Measurements from ENCODE around the gene SPACA1. TPM values are rescaled to one million over a fixed set of nuclear protein-coding genes. Genes with fewer than 3 reads are reported as not detected.

SPACA1 gene
- total and polyA plus RNA-seq, 9 of the 15 experiments (the other 6 are each of a cell fraction or from before 2014, with no cell fraction given): not detected

DNA sequence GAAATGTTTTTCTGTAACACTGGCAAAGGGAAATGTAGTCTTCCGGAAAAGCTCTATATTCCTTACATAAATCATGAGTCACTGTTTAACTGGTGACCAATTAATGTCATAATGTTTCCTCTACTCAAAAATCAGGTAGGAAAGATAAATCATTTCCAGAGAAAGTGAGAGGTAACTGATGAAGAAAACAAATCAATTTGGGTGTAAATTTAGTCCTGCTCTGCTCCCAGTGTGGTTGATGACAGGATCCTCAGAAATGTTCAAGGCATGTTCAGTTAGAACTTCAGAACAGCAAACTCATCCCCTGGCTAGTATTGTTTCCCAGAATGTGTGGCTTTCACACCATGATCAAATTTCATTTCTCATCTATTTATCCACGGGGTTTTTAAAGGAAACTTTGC is 38.8 kb upstream of the SPACA1 start:
- peak; percentile 19 for FAIRE-seq
- no peaks in the 10 kb centered on the region for H3K36me3 ChIP-seq (ENCODE audit: control insufficient read depth, insufficient read depth, low read length)
- 6% methylated on average over 2 of the region's 2 CpGs for WGBS (ENCODE audit: insufficient coverage, low coverage, missing lambda C conversion rate)
- ChIA-PET POLR2A (no interaction called here), CTCF (ENCODE audit: low intra/inter-chr PET ratio) (interaction anchor here (1.0 kb wide), 1 partner anchor 444 kb away, joined by 3 read pairs; no protein-coding TSS in a partner anchor)
- no peak overlapping the region for H3K27ac ChIP-seq (ENCODE audit: extremely low read depth, low read depth, low read length)
- H3K4me3 ChIP-seq: no peak overlapping the region
- in situ Hi-C loops (cut with MboI) (no loop called here), intact Hi-C loops (cut with micrococcal nuclease) (no loop called here)
- no peaks in the 10 kb centered on the region for H3K79me2 ChIP-seq (ENCODE audit: control insufficient read depth, insufficient read depth, low read length)
- ATAC-seq: no peak
- H4K20me1 ChIP-seq (replicated peaks; ENCODE audit: control insufficient read depth, insufficient read depth, low read length): no peaks in the 10 kb centered on the region
- no peak overlapping the region for H3K9ac ChIP-seq (ENCODE audit: insufficient read depth in 1 of 2, low read depth in 2 of 2, low read length in 2 of 2)
- no peaks in the 10 kb centered on the region for H3K9me3 ChIP-seq (replicated peaks; ENCODE audit: control insufficient read depth, insufficient read depth, low read depth, low read length)
- peaks cover 0 to 2% of the 10 kb centered on the region in 2 experiments; a peak in 1 of 5 replicates for H3K27me3 ChIP-seq (ENCODE audit: control insufficient read depth in 2 of 2, insufficient read depth in 2 of 2, low read length in 2 of 2)
- no peak for TF ChIP-seq GATAD2B (IDR thresholded peaks at IDR 0.05; ENCODE audit: borderline replicate concordance)
- TF ChIP-seq, protein P1, sequence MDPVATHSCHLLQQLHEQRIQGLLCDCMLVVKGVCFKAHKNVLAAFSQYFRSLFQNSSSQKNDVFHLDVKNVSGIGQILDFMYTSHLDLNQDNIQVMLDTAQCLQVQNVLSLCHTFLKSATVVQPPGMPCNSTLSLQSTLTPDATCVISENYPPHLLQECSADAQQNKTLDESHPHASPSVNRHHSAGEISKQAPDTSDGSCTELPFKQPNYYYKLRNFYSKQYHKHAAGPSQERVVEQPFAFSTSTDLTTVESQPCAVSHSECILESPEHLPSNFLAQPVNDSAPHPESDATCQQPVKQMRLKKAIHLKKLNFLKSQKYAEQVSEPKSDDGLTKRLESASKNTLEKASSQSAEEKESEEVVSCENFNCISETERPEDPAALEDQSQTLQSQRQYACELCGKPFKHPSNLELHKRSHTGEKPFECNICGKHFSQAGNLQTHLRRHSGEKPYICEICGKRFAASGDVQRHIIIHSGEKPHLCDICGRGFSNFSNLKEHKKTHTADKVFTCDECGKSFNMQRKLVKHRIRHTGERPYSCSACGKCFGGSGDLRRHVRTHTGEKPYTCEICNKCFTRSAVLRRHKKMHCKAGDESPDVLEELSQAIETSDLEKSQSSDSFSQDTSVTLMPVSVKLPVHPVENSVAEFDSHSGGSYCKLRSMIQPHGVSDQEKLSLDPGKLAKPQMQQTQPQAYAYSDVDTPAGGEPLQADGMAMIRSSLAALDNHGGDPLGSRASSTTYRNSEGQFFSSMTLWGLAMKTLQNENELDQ (CRISPR knock-in tag; IDR thresholded peaks at IDR 0.05; ENCODE audit: borderline replicate concordance): no peak
- no peak for DNase-seq (ENCODE audit: extremely low read depth in 1 of 4, low spot score in 3 of 4)
- H3K4me1 ChIP-seq (replicated peaks in 1 of 2; ENCODE audit: control insufficient read depth in 2 of 2, insufficient read depth in 2 of 2, low read length in 2 of 2): no peaks in the 10 kb centered on the region
- no peaks in the 10 kb centered on the region for H3K9me1 ChIP-seq (ENCODE audit: control insufficient read depth, insufficient read depth, low read length)
- no TSS peak for BruUV-seq (replicated peaks)
- H2AFZ ChIP-seq (ENCODE audit: low read depth, low read length): no peak overlapping the region
- no peak overlapping the region for H3K4me2 ChIP-seq (ENCODE audit: insufficient read depth, low read length)

- 0% methylated on average over 3 of the region's 3 CpGs for WGBS (ENCODE audit: insufficient coverage, low coverage, missing lambda C conversion rate)
- Histone ChIP-seq H3K4me2 (ENCODE audit: insufficient read depth, low read length) (no peak overlapping the region), H3K27me3 (ENCODE audit: control insufficient read depth in 2 of 2, insufficient read depth in 2 of 2, low read length in 2 of 2) (no peaks in the 10 kb centered on the region; a peak in 1 of 5 replicates), H3K79me2 (ENCODE audit: control insufficient read depth, insufficient read depth, low read length) (no peaks in the 10 kb centered on the region), H3K4me3 (no peak overlapping the region), H4K20me1 (replicated peaks; ENCODE audit: control insufficient read depth, insufficient read depth, low read length) (no peaks in the 10 kb centered on the region), H3K36me3 (ENCODE audit: control insufficient read depth, insufficient read depth, low read length) (no peaks in the 10 kb centered on the region), H3K9me1 (ENCODE audit: control insufficient read depth, insufficient read depth, low read length) (no peaks in the 10 kb centered on the region), H2AFZ (ENCODE audit: low read depth, low read length) (no peak overlapping the region), H3K27ac (ENCODE audit: extremely low read depth, low read depth, low read length) (no peak overlapping the region), H3K9ac (ENCODE audit: insufficient read depth in 1 of 2, low read depth in 2 of 2, low read length in 2 of 2) (no peak overlapping the region), H3K4me1 (replicated peaks in 1 of 2; ENCODE audit: control insufficient read depth in 2 of 2, insufficient read depth in 2 of 2, low read length in 2 of 2) (no peaks in the 10 kb centered on the region), H3K9me3 (replicated peaks; ENCODE audit: control insufficient read depth, insufficient read depth, low read depth, low read length) (no peaks in the 10 kb centered on the region)
- TF ChIP-seq, protein P2, sequence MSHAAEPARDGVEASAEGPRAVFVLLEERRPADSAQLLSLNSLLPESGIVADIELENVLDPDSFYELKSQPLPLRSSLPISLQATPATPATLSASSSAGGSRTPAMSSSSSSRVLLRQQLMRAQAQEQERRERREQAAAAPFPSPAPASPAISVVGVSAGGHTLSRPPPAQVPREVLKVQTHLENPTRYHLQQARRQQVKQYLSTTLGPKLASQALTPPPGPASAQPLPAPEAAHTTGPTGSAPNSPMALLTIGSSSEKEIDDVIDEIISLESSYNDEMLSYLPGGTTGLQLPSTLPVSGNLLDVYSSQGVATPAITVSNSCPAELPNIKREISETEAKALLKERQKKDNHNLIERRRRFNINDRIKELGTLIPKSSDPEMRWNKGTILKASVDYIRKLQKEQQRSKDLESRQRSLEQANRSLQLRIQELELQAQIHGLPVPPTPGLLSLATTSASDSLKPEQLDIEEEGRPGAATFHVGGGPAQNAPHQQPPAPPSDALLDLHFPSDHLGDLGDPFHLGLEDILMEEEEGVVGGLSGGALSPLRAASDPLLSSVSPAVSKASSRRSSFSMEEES (CRISPR knock-in tag; IDR thresholded peaks at IDR 0.05): no peak
- peak; percentile 18; the same call in 1 of the 2 replicates for TF ChIP-seq ESRRA (IDR thresholded peaks at IDR 0.05; ENCODE audit: borderline replicate concordance, low read depth)
- in situ Hi-C loops (cut with MboI) (no loop called here), intact Hi-C loops (cut with micrococcal nuclease) (no loop called here)
- no TSS peak for BruUV-seq (replicated peaks)
- DNase-seq (ENCODE audit: extremely low read depth in 1 of 4, low spot score in 3 of 4): no peak
- ChIA-PET POLR2A (no interaction called here), CTCF (ENCODE audit: low intra/inter-chr PET ratio) (no interaction called here)
- ATAC-seq: no peak
- FAIRE-seq: no peak
Measured at GRCh38 chr6:88013015-88013414, 34.6 kb upstream of the SPACA1 start.

All from K562 (cell line).